Fibroblast of skin of back (primary cell): Measurements from ENCODE around the gene ECPAS. TPM values are rescaled to one million over a fixed set of nuclear protein-coding genes. Genes with fewer than 3 reads are reported as not detected.
"Not testable (repeated sequence)": the region's sequence is repeated elsewhere in the genome, so short reads cannot be mapped to it uniquely, and the experiment has no call there.

Source experiments
- DNase-seq: peaks from one replicate; pipeline ENCODE4 v3.0.0-alpha.2; 2013
- polyA plus RNA-seq, 2 experiments: library from polyadenylated mRNA; unstranded; fragments of 120-200 nt; gene quantifications; one replicate each; pipeline ENCODE4 v1.2.1, GENCODE V29; 2013; ENCODE audit not compliant: insufficient read length in 2 of 2

Gene ECPAS, protein sequence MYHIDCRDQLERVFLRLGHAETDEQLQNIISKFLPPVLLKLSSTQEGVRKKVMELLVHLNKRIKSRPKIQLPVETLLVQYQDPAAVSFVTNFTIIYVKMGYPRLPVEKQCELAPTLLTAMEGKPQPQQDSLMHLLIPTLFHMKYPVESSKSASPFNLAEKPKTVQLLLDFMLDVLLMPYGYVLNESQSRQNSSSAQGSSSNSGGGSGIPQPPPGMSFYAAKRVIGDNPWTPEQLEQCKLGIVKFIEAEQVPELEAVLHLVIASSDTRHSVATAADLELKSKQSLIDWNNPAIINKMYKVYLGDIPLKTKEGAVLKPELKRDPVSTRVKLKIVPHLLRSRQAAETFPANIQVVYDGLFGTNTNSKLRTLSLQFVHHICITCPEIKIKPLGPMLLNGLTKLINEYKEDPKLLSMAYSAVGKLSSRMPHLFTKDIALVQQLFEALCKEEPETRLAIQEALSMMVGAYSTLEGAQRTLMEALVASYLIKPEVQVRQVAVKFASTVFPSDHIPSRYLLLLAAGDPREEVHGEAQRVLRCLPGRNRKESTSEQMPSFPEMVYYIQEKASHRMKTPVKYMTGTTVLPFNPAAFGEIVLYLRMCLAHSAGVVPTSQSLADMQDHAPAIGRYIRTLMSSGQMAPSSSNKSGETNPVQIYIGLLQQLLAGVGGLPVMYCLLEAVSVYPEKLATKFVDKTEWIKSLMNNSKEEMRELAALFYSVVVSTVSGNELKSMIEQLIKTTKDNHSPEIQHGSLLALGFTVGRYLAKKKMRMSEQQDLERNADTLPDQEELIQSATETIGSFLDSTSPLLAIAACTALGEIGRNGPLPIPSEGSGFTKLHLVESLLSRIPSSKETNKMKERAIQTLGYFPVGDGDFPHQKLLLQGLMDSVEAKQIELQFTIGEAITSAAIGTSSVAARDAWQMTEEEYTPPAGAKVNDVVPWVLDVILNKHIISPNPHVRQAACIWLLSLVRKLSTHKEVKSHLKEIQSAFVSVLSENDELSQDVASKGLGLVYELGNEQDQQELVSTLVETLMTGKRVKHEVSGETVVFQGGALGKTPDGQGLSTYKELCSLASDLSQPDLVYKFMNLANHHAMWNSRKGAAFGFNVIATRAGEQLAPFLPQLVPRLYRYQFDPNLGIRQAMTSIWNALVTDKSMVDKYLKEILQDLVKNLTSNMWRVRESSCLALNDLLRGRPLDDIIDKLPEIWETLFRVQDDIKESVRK (N-terminal part only)
- 50.5 TPM for polyA plus RNA-seq (2013, experiment 1 of 2; ENCODE audit: insufficient read length)
- 58.3 TPM for polyA plus RNA-seq (2013, experiment 2 of 2; ENCODE audit: insufficient read length)

GRCh38 chr9:111483858-111484571 lies at the start of gene ECPAS:
Gene ECPAS, minus strand, starts transcription at chr9:111484383. Its CDS starts 11,465 bp downstream, at chr9:111472918.
- peak; percentile 86 for DNase-seq

GRCh38 chr9:111533099-111533790 lies 49.1 kb upstream of the ECPAS start:
- DNase-seq: no peak

DNA sequence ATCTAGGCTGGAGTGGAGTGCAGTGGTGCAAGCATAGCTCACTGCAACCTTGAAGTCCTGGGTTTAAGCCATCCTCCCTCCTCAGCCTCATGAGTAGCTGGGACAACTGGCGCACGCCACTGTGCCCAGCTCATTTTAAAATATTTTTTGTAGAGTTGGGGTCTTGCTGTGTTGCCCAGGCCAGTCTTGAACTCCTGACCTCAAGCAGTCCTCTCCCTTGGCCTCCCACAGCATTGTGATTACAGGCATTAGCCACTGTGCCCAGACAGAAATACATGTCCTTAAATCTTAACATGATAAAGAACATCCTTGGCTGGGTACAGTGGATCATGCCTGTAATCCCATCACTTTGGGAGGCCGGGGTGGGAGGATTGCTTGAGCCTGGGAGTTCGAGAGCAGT lies 47.5 kb upstream of the ECPAS start:
- no peak for DNase-seq

DNA sequence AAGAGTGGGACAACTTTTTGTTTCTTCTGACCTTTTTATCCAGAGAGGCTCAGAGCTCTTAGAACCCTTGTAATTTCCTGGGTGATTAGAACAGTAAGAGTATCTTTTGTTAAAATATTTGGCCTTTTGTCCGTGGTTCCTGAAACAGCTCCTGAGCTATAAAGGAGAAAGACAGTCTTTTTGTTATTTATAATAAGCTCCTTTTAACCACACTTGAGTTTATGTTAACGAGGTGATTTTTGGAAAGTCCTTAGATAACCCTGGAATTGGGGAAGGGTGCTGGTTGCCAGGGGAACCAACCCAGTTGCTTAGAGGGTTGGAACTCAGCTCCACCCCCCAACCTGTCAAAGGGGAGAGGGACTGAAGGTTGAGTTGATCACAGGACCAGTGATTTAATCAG lies 45.6 kb upstream of the ECPAS start:
- no peak for DNase-seq

- DNase-seq: no peak
These were observed 43.2 kb upstream of the ECPAS start for GRCh38 chr9:111527347-111527746.

GRCh38 chr9:111525056-111525977 lies 41.1 kb upstream of the ECPAS start, which contains the start of gene ZNF483:
Gene ZNF483, plus strand, starts transcription at chr9:111525179. Its CDS starts 2,217 bp downstream, at chr9:111527396.
- DNase-seq: peak; percentile 64

DNA sequence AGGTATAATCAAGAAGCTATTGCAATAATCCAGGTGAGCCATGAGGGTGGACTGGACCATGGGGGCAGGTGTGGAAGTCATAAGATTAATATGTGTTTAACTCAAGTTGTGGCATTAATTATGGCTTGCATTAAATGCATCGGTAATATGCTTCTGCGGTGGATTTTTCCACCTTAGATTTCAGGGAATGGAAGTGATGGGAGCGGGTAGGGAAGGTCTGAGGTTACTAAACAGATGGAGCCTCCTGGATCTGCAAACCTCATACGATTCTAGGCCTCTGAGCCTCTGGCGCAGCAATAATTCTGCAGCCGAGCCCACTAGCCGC lies 40.5 kb upstream of the ECPAS start:
- no peak for DNase-seq

DNA sequence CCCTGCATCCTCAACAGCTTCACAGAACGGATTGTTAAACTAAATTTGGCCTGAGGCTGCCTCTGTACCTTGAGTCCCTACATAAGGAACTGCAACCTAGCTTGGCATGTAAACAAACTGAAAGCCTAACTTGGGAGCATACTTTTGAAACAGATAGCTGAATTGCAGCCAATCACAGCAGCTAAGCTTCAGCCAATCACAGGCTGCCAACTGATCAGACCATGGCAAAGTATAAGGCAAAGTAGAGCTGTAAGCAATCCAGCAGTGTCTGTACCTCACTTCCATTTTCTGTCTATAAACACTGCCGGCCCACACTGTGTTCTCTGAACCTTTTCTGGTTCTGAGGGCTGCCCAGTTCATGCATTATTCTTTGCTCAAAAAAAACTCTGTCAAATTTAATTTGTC lies 31.9 kb upstream of the ECPAS start:
- DNase-seq: peak; percentile 12

GRCh38 chr9:111514967-111515366 lies 30.8 kb upstream of the ECPAS start:
- no peak for DNase-seq

DNA sequence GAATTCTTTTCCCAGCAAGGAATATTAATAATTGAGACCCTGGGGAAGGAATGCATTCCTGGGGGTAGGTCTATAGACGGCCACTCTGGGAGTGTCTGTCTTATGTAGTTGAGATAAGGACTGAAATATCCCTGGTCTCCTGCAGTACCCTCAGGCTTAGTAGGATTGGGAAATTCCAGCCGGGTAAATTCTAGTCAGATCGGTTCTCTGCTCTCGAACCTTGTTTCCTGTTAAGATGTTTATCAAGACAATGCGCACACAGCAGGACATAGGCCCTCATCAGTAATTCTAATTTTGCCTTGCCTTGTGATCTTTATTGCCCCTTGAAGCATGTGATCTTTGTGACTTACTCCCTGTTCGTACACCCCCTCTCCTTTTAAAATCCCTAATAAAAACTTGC lies 27.4 kb upstream of the ECPAS start:
- DNase-seq: not testable (repeated sequence)

DNA sequence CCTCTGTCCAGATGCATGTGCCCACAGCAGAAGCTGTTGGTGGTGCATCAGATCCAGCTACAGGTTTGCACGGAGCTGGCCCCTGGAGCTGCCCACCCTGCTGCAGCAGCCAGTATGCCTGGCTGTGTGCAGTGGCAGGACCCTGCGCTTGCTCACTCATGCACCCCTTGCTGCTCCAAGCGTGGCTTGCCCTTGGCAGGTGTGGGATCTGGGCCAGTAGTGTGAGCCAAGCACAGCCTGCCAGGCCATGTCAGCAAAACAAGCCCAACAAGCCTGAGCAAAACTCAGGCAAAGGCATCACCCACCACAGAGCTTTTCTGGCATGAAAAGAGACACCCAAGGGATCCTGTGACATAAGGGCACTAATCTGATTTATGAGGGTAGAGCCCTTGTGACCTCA lies 18.3 kb upstream of the ECPAS start:
- DNase-seq: no peak

- no peak for DNase-seq
These were observed 17.5 kb upstream of the ECPAS start for GRCh38 chr9:111501648-111502047.

DNA sequence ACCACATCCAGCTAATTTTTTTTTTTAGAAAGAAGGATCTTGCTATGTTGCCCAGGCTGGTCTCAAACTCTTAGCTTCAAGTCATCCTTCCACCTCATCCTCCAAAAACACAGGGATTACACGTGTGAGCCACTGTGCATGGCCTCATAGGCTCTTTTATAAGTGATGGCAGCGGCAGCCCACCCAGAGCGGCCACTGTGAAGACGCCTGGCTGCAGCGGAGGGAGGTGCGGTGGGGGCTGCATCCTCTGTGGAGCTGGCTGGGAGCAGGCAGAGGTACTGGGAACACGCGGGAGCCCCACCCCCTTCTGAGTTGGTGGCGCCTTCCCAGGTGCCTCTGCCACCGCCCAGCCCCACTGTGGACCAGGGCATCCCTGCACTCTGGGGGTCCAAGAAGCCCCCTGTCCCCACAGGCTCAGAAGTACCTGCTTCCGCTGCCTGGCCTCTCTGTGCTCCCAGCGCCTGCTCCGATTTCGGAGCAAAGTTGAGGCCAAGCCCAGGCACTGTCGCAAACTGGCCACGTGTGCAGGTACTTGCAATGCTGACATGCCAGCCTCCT lies 16.9 kb upstream of the ECPAS start:
- no peak for DNase-seq

GRCh38 chr9:111497196-111497595 lies 13.0 kb upstream of the ECPAS start:
- not testable (repeated sequence) for DNase-seq

GRCh38 chr9:111484572-111484894 lies 350 bp upstream of the ECPAS start:
- no peak for DNase-seq

GRCh38 chr9:111483439-111483857 lies 735 bp downstream of the ECPAS start:
- peak; percentile 61 for DNase-seq

DNA sequence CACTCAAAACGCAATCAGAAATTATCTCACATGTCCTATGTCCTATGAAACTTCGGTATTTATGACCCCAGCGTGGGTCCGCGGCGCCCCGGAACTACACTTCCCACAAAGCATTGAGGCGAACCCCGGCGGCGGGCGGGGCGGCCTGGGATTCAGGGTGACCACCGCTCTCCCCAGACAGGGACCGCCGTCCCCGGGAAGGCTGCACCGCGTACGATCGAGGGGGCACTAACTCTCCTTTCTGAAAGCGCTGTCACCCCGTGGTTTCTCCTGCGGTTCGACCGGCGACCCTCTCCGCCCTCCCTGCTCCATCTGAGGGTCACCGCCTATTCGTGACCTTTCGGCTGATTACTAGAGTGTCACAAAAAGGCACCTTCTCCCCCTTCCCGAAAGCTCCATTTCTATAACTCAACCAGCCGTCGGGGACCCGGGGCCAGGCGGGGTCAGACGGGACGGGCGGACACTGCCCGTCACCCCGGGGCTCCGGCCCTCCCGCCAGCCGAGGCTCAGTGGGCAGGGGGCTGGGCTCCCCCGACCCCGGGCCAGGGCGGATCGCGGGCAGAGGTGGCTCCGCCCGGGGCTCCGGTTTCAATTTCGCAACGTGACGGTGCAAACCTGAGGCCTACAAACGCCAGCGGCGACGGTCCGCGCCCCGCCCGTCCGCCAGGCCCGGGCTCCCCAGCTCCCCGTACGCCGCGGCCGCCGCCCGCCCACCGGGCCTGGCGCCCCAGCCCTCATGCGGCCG lies 1.3 kb downstream of the ECPAS start:
- peak; percentile 58 for DNase-seq

DNA sequence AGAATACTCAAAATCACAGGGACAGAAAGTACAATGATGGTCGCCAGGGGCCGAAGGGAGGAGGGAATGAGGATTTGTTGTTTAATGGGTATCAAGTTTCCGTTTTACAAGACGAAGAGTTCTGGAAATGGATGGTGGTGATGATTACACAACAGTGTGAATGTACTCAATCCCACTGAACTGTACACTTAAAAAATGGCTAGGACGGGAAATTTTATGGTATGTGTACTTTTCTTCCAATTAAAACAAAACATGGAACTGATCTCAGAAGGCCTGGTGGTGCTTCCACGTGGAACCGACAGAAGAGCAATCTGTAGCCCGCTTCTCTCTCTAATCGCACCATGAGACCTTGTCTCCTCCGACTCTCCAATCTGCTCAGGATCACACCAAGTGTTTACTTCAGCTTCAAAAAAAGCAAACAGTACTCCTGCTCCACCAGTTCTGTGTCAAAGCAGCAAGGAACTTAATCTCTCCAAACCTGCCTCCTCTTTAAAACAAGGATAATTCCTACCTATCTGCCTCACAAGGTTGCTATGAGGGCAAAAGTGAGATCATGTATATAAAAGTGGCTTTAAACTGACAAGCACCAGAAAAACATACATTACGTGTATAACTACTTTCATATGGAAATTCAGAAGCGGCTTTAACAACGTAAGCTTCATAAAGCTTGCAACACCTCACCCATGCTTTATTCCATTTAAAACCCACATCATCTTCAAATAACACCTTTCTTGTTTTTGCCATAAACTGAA lies 2.1 kb downstream of the ECPAS start:
- no peak for DNase-seq

DNA sequence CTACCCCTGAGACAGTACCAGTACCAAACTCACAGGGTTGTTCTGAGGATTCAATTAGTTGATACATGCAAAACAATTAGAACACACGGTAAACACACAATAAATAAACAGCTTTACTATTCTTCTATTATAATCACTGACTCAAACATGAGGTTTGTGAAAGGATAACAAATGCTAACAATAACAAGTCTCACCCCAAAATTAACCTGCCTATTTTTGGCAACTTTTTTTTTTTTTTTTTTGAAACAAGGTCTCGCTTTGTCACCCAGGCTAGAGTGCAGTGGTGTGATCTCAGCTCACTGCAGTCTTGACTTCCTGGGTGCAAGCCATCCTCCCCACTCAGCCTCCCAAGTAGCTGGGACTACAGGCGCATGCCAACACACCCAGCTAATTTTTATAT lies 6.5 kb downstream of the ECPAS start:
- DNase-seq: no peak
